KBM-7 (cell line): ENCODE measurements around the gene ENAM.

Experiments
- DNase-seq: peaks from one replicate; pipeline ENCODE4 v3.0.0-alpha.2; 2015
- in situ Hi-C: fragments of 300-500 bp; cut with MboI; formaldehyde crosslinking; loops from 2 replicates; pipeline ENCODE4 v1.14.3; 2020; ENCODE audit warnings: low sequenced_read_pairs, low pct_unique_long_range_greater_than_20kb, mixed read lengths

Gene ENAM

GRCh38 chr4:70628444-70628843 is at the start of gene ENAM:
Gene ENAM (plus strand): TSS chr4:70628744. CDS start chr4:70629501, 757 bp downstream.
- no peak for DNase-seq
- in situ Hi-C loops = no loop called here

- in situ Hi-C loops = no loop called here
Observed at GRCh38 chr4:70581980-70582379, 46.6 kb upstream of the ENAM start.

GRCh38 chr4:70583952-70584834 is 44.4 kb upstream of the ENAM start:
- DNase-seq = no peak
- in situ Hi-C loops = no loop called here

More at GRCh38 chr4:70581980-70582379, 46.6 kb upstream of the ENAM start:
- no peak for DNase-seq

GRCh38 chr4:70586841-70587240 is 41.7 kb upstream of the ENAM start:
- in situ Hi-C loops = no loop called here
- DNase-seq = no peak

- DNase-seq = no peak
- in situ Hi-C loops = no loop called here
Observed at GRCh38 chr4:70589785-70590184, 38.8 kb upstream of the ENAM start.

- DNase-seq = no peak
- in situ Hi-C loops = no loop called here
Observed at GRCh38 chr4:70591955-70592582, 36.5 kb upstream of the ENAM start, which contains the start of gene AMBN. Gene AMBN (plus strand): TSS chr4:70592256. CDS start chr4:70592359, 103 bp downstream.

- in situ Hi-C loops = no loop called here
Observed at GRCh38 chr4:70594196-70594595, 34.3 kb upstream of the ENAM start.

GRCh38 chr4:70600305-70600704 is 28.2 kb upstream of the ENAM start:
- DNase-seq = no peak

More at GRCh38 chr4:70594196-70594595, 34.3 kb upstream of the ENAM start:
- no peak for DNase-seq

GRCh38 chr4:70600977-70601376 is 27.6 kb upstream of the ENAM start:
- in situ Hi-C loops = loop anchor here (25.0 kb wide), 1 partner anchor 1111 kb away; no protein-coding TSS in a partner anchor

More at GRCh38 chr4:70600305-70600704, 28.2 kb upstream of the ENAM start:
- in situ Hi-C loops = loop anchor here (25.0 kb wide), 1 partner anchor 1112 kb away; no protein-coding TSS in a partner anchor

GRCh38 chr4:70601422-70602039 is 27.0 kb upstream of the ENAM start:
- DNase-seq = peak; percentile 68
- in situ Hi-C loops = loop anchor here (25.0 kb wide), 1 partner anchor 1111 kb away; no protein-coding TSS in a partner anchor

More at GRCh38 chr4:70600977-70601376, 27.6 kb upstream of the ENAM start:
- no peak for DNase-seq

- no peak for DNase-seq
- in situ Hi-C loops = loop anchor here (25.0 kb wide), 1 partner anchor 1108 kb away; no protein-coding TSS in a partner anchor
Observed at GRCh38 chr4:70603856-70604255, 24.7 kb upstream of the ENAM start.

GRCh38 chr4:70606459-70606858 is 22.1 kb upstream of the ENAM start:
- in situ Hi-C loops = loop anchor here (25.0 kb wide), 1 partner anchor 1106 kb away; no protein-coding TSS in a partner anchor

GRCh38 chr4:70607334-70607853 is 21.1 kb upstream of the ENAM start:
- no peak for DNase-seq
- in situ Hi-C loops = loop anchor here (25.0 kb wide), 1 partner anchor 1105 kb away; no protein-coding TSS in a partner anchor

More at GRCh38 chr4:70606459-70606858, 22.1 kb upstream of the ENAM start:
- DNase-seq = no peak

- in situ Hi-C loops = loop anchor here (25.0 kb wide), 1 partner anchor 1104 kb away; no protein-coding TSS in a partner anchor
- DNase-seq = no peak
Observed at GRCh38 chr4:70608324-70608723, 20.2 kb upstream of the ENAM start.

GRCh38 chr4:70613306-70614183 is 15.0 kb upstream of the ENAM start:
- in situ Hi-C loops = loop anchor here (25.0 kb wide), 1 partner anchor 1099 kb away; no protein-coding TSS in a partner anchor
- DNase-seq = no peak

- in situ Hi-C loops = loop anchor here (25.0 kb wide), 1 partner anchor 1098 kb away; no protein-coding TSS in a partner anchor
- no peak for DNase-seq
Observed at GRCh38 chr4:70614184-70614555, 14.4 kb upstream of the ENAM start.

- peak; percentile 40 for DNase-seq
- in situ Hi-C loops = loop anchor here (25.0 kb wide), 1 partner anchor 1093 kb away; no protein-coding TSS in a partner anchor
Observed at GRCh38 chr4:70619288-70619687, 9.3 kb upstream of the ENAM start.

- in situ Hi-C loops = loop anchor here (25.0 kb wide), 1 partner anchor 1093 kb away; no protein-coding TSS in a partner anchor
- DNase-seq = no peak
Observed at GRCh38 chr4:70619778-70620177, 8.8 kb upstream of the ENAM start.
